ENCODE data around the gene ADCY7. TPM values are rescaled to one million over a fixed set of nuclear protein-coding genes. Genes with fewer than 3 reads are reported as not detected.

ADCY7 gene
- total RNA-seq, 1 experiment from 2014 or later = 4.0 TPM

GRCh38 chr16:50276326-50276640, 9.9 kb downstream of the ADCY7 start:
- no peak overlapping the region for H3K4me3 Mint-ChIP-seq

More at GRCh38 chr16:50276326-50276640, 9.9 kb downstream of the ADCY7 start:
- Histone ChIP-seq H4K20me1 (ENCODE audit: control insufficient read depth, insufficient read depth, insufficient read length) (no peaks in the 10 kb centered on the region), H3K4ac (ENCODE audit: low read depth, low read length) (no peak overlapping the region), H3K79me1 (ENCODE audit: insufficient read depth, low read depth, low read length, poor library complexity, severe bottlenecking) (no peaks in the 10 kb centered on the region), H3K9ac (ENCODE audit: extremely low read depth, insufficient read length, low read length) (no peak overlapping the region), H2BK5ac (ENCODE audit: insufficient read length, low read length) (no peak overlapping the region), H3K27ac (ENCODE audit: insufficient read length, low read depth, low read length) (no peak overlapping the region), H4K5ac (ENCODE audit: insufficient read length, low read depth, low read length) (no peak overlapping the region), H2BK20ac (ENCODE audit: low read depth, low read length, poor library complexity, severe bottlenecking) (no peak overlapping the region), H2AFZ (ENCODE audit: low read length) (no peak overlapping the region), H4K8ac (replicated peaks; ENCODE audit: insufficient read length, low read depth, low read length) (no peak overlapping the region), H2BK15ac (ENCODE audit: low read depth, low read length) (no peak overlapping the region), H3K56ac (ENCODE audit: insufficient read length, low read depth, low read length) (no peak overlapping the region), H3K18ac (ENCODE audit: insufficient read length, low read depth, low read length) (no peak overlapping the region), H3K23ac (ENCODE audit: insufficient read length, low read depth, low read length) (no peak overlapping the region), H3K23me2 (ENCODE audit: insufficient read length, low read depth, low read length, poor library complexity, severe bottlenecking) (no peaks in the 10 kb centered on the region), H3K79me2 (ENCODE audit: insufficient read depth, low read length) (no peaks in the 10 kb centered on the region), H2BK120ac (ENCODE audit: low read depth, low read length, poor library complexity, severe bottlenecking) (no peak overlapping the region), H3K9me3 (ENCODE audit: control insufficient read depth, low read depth, low read length) (no peaks in the 10 kb centered on the region), H2AK5ac (ENCODE audit: insufficient read length, low read length) (no peak overlapping the region), H4K91ac (ENCODE audit: insufficient read length, low read depth, low read length) (no peak overlapping the region), H3K27me3 (ENCODE audit: insufficient read depth, low read length) (no peaks in the 10 kb centered on the region), H2BK12ac (ENCODE audit: insufficient read length, low read depth, low read length) (no peak overlapping the region), H3T11ph (ENCODE audit: low read length) (no peak overlapping the region), H3K4me2 (ENCODE audit: insufficient read depth, insufficient read length, low read length) (no peak overlapping the region), H3K4me1 (ENCODE audit: insufficient read depth, low read length) (0 out of 2 replicates have a peak, but pooled peaks cover 3% of the 10 kb centered on the region), H3K14ac (ENCODE audit: insufficient read depth, low read length) (no peak overlapping the region)
- Mint-ChIP-seq H3K27me3 (ENCODE audit: low read depth) (no peaks in the 10 kb centered on the region; the same call in 1 of the 2 replicates), H3K27ac (no peak overlapping the region), H3K9me3 (peaks cover 2 to 5% of the 10 kb centered on the region in 2 experiments; a peak in 3 of 5 replicates), H3K36me3 (ENCODE audit: insufficient read depth in 1 of 3, low read depth in 3 of 3) (peaks cover 0 to 9% (median 0%) of the 10 kb centered on the region in 3 experiments; a peak in 3 of 7 replicates), H3K4me1 (peaks cover 16 to 21% of the 10 kb centered on the region in 2 experiments)
- DNase-seq = no peak
- TF ChIP-seq, protein P1, sequence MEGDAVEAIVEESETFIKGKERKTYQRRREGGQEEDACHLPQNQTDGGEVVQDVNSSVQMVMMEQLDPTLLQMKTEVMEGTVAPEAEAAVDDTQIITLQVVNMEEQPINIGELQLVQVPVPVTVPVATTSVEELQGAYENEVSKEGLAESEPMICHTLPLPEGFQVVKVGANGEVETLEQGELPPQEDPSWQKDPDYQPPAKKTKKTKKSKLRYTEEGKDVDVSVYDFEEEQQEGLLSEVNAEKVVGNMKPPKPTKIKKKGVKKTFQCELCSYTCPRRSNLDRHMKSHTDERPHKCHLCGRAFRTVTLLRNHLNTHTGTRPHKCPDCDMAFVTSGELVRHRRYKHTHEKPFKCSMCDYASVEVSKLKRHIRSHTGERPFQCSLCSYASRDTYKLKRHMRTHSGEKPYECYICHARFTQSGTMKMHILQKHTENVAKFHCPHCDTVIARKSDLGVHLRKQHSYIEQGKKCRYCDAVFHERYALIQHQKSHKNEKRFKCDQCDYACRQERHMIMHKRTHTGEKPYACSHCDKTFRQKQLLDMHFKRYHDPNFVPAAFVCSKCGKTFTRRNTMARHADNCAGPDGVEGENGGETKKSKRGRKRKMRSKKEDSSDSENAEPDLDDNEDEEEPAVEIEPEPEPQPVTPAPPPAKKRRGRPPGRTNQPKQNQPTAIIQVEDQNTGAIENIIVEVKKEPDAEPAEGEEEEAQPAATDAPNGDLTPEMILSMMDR (conservative IDR thresholded peaks at IDR 0.05) = no peak
- no CpG with 5 or more reads among the region's 2 CpGs for WGBS (ENCODE audit: extremely low coverage, insufficient read length, low lambda C conversion rate)

Measured in H9 (cell line).